Spleen (tissue), 11 donors: ENCODE measurements around the gene SH3RF3. TPM values are rescaled to one million over a fixed set of nuclear protein-coding genes. Genes with fewer than 3 reads are reported as not detected.

ENCODE experiments used
- DNase-seq: peaks from one replicate; pipeline ENCODE4 v3.0.0-alpha.2; 2020
- H3K27ac ChIP-seq, 8 donors: fragments of 200-600 bp; sonication (generic) in 7 of 8; 1 replicate in 4 of 8; 2 replicates in 4 of 8; pipeline versions ENCODE4 v1.5.0 to v1.8.0; 2016 to 2021; ENCODE audit warnings: inconsistent platforms in 4 of 8, mild to moderate bottlenecking in 4 of 8, moderate library complexity in 1 of 8
- H3K27me3 ChIP-seq, 7 donors: fragments of 200-600 bp; sonication (generic) in 6 of 7; replicated peaks in 1 of 7; 1 replicate in 4 of 7; 2 replicates in 3 of 7; pipeline versions ENCODE4 v1.5.0 to v1.8.0; 2016 to 2021; ENCODE audit warnings: inconsistent platforms in 3 of 7, mild to moderate bottlenecking in 1 of 7
- H3K36me3 ChIP-seq, 6 donors: fragments of 200-600 bp; sonication (generic) in 5 of 6; 1 replicate in 4 of 6; 2 replicates in 2 of 6; pipeline versions ENCODE4 v1.5.0 to v1.8.0; 2016 to 2021; ENCODE audit warnings: inconsistent platforms in 2 of 6
- H3K4me1 ChIP-seq, 6 donors: fragments of 200-600 bp; sonication (generic) in 5 of 6; 1 replicate in 3 of 6; 2 replicates in 3 of 6; pipeline versions ENCODE4 v1.5.0 to v1.8.0; 2016 to 2021; ENCODE audit warnings: inconsistent platforms in 3 of 6
- H3K4me3 ChIP-seq, 8 donors: fragments of 200-600 bp; sonication (generic) in 7 of 8; 1 replicate in 4 of 8; 2 replicates in 4 of 8; pipeline versions ENCODE4 v1.5.0 to v1.8.0; 2016 to 2021; ENCODE audit warnings: inconsistent platforms in 4 of 8, mild to moderate bottlenecking in 4 of 8, moderate library complexity in 2 of 8
- H3K9me3 ChIP-seq, 8 donors: fragments of 200-600 bp; sonication (generic) in 7 of 8; 1 replicate in 4 of 8; 2 replicates in 4 of 8; pipeline versions ENCODE4 v1.5.0 to v1.8.0; 2016 to 2021; ENCODE audit warnings: inconsistent platforms in 4 of 8
- CTCF ChIP-seq, 11 experiments: fragments of 200-600 bp in 7 of 11; fragments of 450-650 bp in 4 of 11; sonication (generic) in 4 of 11; IDR thresholded peaks in 8 of 11; conservative IDR thresholded peaks in 3 of 11; 1 replicate in 7 of 11; 2 replicates in 4 of 11; pipeline versions ENCODE4 v1.4.0 to v1.8.0; 2016 to 2021; ENCODE audit warnings: antibody characterized with exemption in 11 of 11, inconsistent platforms in 4 of 11, mild to moderate bottlenecking in 1 of 11
- POLR2A ChIP-seq, 3 donors: fragments of 450-650 bp; IDR thresholded peaks; one replicate each; pipeline ENCODE4 v1.5.1; 2017; ENCODE audit warnings: antibody characterized with exemption in 3 of 3, mild to moderate bottlenecking in 1 of 3
- POLR2AphosphoS5 ChIP-seq, 3 donors: sonication (generic); formaldehyde crosslinking; IDR thresholded peaks; one replicate each; pipeline ENCODE4 v1.5.1; 2017; ENCODE audit warnings: antibody characterized with exemption in 3 of 3
- WGBS, 5 donors: extraction: QIAGEN DNeasy Blood & Tissue Kit in 3 of 5; methylation state at CpG; one replicate each; pipeline versions ENCODE4 v1.1.5 to v1.1.7; 2013 to 2018; 5-methylcytosine and 5-hydroxymethylcytosine counted together
- intact Hi-C: fragments of 100-400 bp; cut with DNase I; formaldehyde crosslinking; loops from one replicate; pipeline ENCODE4 v1.15.0; 2023; ENCODE audit warnings: low total_unique reads
- polyA plus RNA-seq, 3 donors: library from polyadenylated mRNA; stranded (reverse); fragments of 200-250 nt; gene quantifications; one replicate each; pipeline ENCODE4 v1.2.1, GENCODE V29; 2013
- total RNA-seq, 7 donors: library from RNA; depleted of rRNA in 3 of 7; stranded (reverse); fragments of >200 nt in 3 of 7; fragmentation: NEBNext Ultra II Directional in 4 of 7; extraction: Animal tissue kit (Norgen Biotek cat#: 25700) in 4 of 7; gene quantifications; one replicate each; pipeline versions ENCODE4 v1.1.0 to v1.2.1, GENCODE V29; 2016 to 2021
- donor health status: healthy with polysubstance abuse.
- donor health status: DM: no; HTN: no; CAD: no; lungs with moderate emphysema.
- donor health status: DM: no; HTN: no; CAD: no.
- donor health status: Bipolar disorder and iron deficiency.
- donor health status: healthy.
- donor health status: DM: no; HTN: no; CAD: no.
- donor health status: DM: yes; HTN: yes; CAD: no.

Gene SH3RF3
- total and polyA plus RNA-seq, 10 donors: 1.3 to 7.6 (median 4.7) TPM

- TF ChIP-seq POLR2A (IDR thresholded peaks at IDR 0.05): no peak
- no peak for TF ChIP-seq CTCF (IDR thresholded peaks at IDR 0.05 in 8 of 11, conservative IDR thresholded peaks at IDR 0.05 in 3 of 11)
- TF ChIP-seq POLR2AphosphoS5 (IDR thresholded peaks at IDR 0.05): no peak
- Histone ChIP-seq H3K27me3 (no peaks in the 10 kb centered on the region), H3K9me3 (no peaks in the 10 kb centered on the region), H3K4me3 (no peak overlapping the region), H3K36me3 (no peaks in the 10 kb centered on the region), H3K4me1 (peaks cover 0 to 60% (median 19%) of the 10 kb centered on the region in 6 donors), H3K27ac (no peak overlapping the region)
- intact Hi-C loops: no loop called here
- 47 to 69% (median 52%) methylated on average over 13 of the region's 13 CpGs for whole genome bisulfite sequencing, 5 donors
- no peak for DNase-seq
Measured at GRCh38 chr2:109320195-109320922, 191.4 kb downstream of the SH3RF3 start.

- 75 to 86% (median 85%) methylated on average over 3 of the region's 3 CpGs for WGBS, 5 donors
- Histone ChIP-seq H3K27me3 (no peaks in the 10 kb centered on the region), H3K9me3 (no peaks in the 10 kb centered on the region), H3K27ac (peak overlapping the region in 6 of 8 donors; percentile 41 to 76 (median 73)), H3K4me1 (peaks cover 0 to 64% (median 19%) of the 10 kb centered on the region in 6 donors), H3K36me3 (no peaks in the 10 kb centered on the region), H3K4me3 (no peak overlapping the region)
- TF ChIP-seq POLR2A (IDR thresholded peaks at IDR 0.05): no peak
- no peak for TF ChIP-seq CTCF (IDR thresholded peaks at IDR 0.05 in 8 of 11, conservative IDR thresholded peaks at IDR 0.05 in 3 of 11)
- TF ChIP-seq POLR2AphosphoS5 (IDR thresholded peaks at IDR 0.05): no peak
- DNase-seq: no peak
- intact Hi-C loops: no loop called here
Measured at GRCh38 chr2:109321570-109321969, 192.6 kb downstream of the SH3RF3 start.

- intact Hi-C loops: no loop called here
- peak in 2 of 3 donors; percentile 54 to 76 for TF ChIP-seq POLR2AphosphoS5 (IDR thresholded peaks at IDR 0.05)
- no peak for TF ChIP-seq POLR2A (IDR thresholded peaks at IDR 0.05)
- no peak for TF ChIP-seq CTCF (IDR thresholded peaks at IDR 0.05 in 8 of 11, conservative IDR thresholded peaks at IDR 0.05 in 3 of 11)
- Histone ChIP-seq H3K27me3 (no peaks in the 10 kb centered on the region), H3K9me3 (no peaks in the 10 kb centered on the region), H3K36me3 (no peaks in the 10 kb centered on the region), H3K4me1 (peaks cover 0 to 63% (median 19%) of the 10 kb centered on the region in 6 donors), H3K4me3 (no peak overlapping the region), H3K27ac (peak overlapping the region in 6 of 8 donors; percentile 41 to 76 (median 73))
- no peak for DNase-seq
- WGBS, 5 donors: 49 to 73% (median 70%) methylated on average over 6 of the region's 6 CpGs
Measured at GRCh38 chr2:109322111-109322510, 193.1 kb downstream of the SH3RF3 start.

GRCh38 chr2:109322641-109323040, 193.6 kb downstream of the SH3RF3 start:
- H3K4me1 ChIP-seq: peaks cover 0 to 57% (median 19%) of the 10 kb centered on the region in 6 donors
- intact Hi-C loops: no loop called here
- DNase-seq: no peak

More at GRCh38 chr2:109322641-109323040, 193.6 kb downstream of the SH3RF3 start:
- H3K27me3 ChIP-seq: no peaks in the 10 kb centered on the region
- H3K9me3 ChIP-seq: no peaks in the 10 kb centered on the region
- no peak for TF ChIP-seq CTCF (IDR thresholded peaks at IDR 0.05 in 8 of 11, conservative IDR thresholded peaks at IDR 0.05 in 3 of 11)
- TF ChIP-seq POLR2A (IDR thresholded peaks at IDR 0.05): no peak
- no peak for TF ChIP-seq POLR2AphosphoS5 (IDR thresholded peaks at IDR 0.05)
- no peak overlapping the region for H3K4me3 ChIP-seq
- H3K36me3 ChIP-seq: no peaks in the 10 kb centered on the region
- H3K27ac ChIP-seq: peak overlapping the region in 4 of 8 donors; percentile 68 to 75 (median 73)
- WGBS, 5 donors: 38 to 93% (median 80%) methylated on average over 1 of the region's 1 CpG
